NCI-H1048 (cell line): ENCODE measurements around the gene ENO1.
"Not testable (repeated sequence)": the region's sequence is repeated elsewhere in the genome, so short reads cannot be mapped to it uniquely, and the experiment has no call there.

ENCODE experiments used
- DNase-seq: peaks from one replicate; lab custom pipeline; 2025; lab: John Stamatoyannopoulos, UW

Gene ENO1

GRCh38 chr1:8896775-8897174 is 18.3 kb upstream of the ENO1 start:
- not testable (repeated sequence) for DNase-seq

- DNase-seq = no peak
Observed at GRCh38 chr1:8892026-8892425, 13.5 kb upstream of the ENO1 start.

- no peak for DNase-seq
Observed at GRCh38 chr1:8891401-8891800, 12.9 kb upstream of the ENO1 start.

- DNase-seq = peak; percentile 67
Observed at GRCh38 chr1:8889925-8890785, 11.7 kb upstream of the ENO1 start.

GRCh38 chr1:8889103-8889846 is 10.8 kb upstream of the ENO1 start:
- no peak for DNase-seq

- no peak for DNase-seq
Observed at GRCh38 chr1:8886589-8886988, 8.1 kb upstream of the ENO1 start.

GRCh38 chr1:8886031-8886524 is 7.6 kb upstream of the ENO1 start:
- not testable (repeated sequence) for DNase-seq

- not testable (repeated sequence) for DNase-seq
Observed at GRCh38 chr1:8884105-8884504, 5.6 kb upstream of the ENO1 start.

GRCh38 chr1:8883491-8883890 is 5.0 kb upstream of the ENO1 start:
- DNase-seq = no peak

GRCh38 chr1:8879922-8880676 is 1.6 kb upstream of the ENO1 start:
- DNase-seq = no peak

GRCh38 chr1:8879464-8879921 is 1.0 kb upstream of the ENO1 start:
- no peak for DNase-seq

- DNase-seq = peak; percentile 73
Observed at GRCh38 chr1:8878698-8879463, 395 bp upstream of the ENO1 start.

GRCh38 chr1:8876087-8876486 is 2.4 kb downstream of the ENO1 start:
- DNase-seq = no peak

- DNase-seq = no peak
Observed at GRCh38 chr1:8875216-8875861, 3.1 kb downstream of the ENO1 start.

- no peak for DNase-seq
Observed at GRCh38 chr1:8874230-8875201, 4.0 kb downstream of the ENO1 start.

- no peak for DNase-seq
Observed at GRCh38 chr1:8873506-8874229, 4.8 kb downstream of the ENO1 start.

- DNase-seq = no peak
Observed at GRCh38 chr1:8873001-8873400, 5.5 kb downstream of the ENO1 start.

- no peak for DNase-seq
Observed at GRCh38 chr1:8871965-8872399, 6.5 kb downstream of the ENO1 start.

- no peak for DNase-seq
Observed at GRCh38 chr1:8871539-8871935, 6.9 kb downstream of the ENO1 start.
